ENCODE results near the gene CDH26. TPM values are rescaled to one million over a fixed set of nuclear protein-coding genes. Genes with fewer than 3 reads are reported as not detected.

CDH26 gene
- total RNA-seq, 1 experiment from 2014 or later = 1.0 TPM

GRCh38 chr20:59939052-59939878 lies 19.0 kb upstream of the CDH26 start (continued):
- TF ChIP-seq CBFB (CRISPR knock-in tag; IDR thresholded peaks at IDR 0.05; ENCODE audit: low read depth) (no peak), NFYB (CRISPR knock-in tag; conservative IDR thresholded peaks at IDR 0.05; ENCODE audit: low read depth) (peak; percentile 52; the same call in 1 of the 2 replicates), IRF1 (CRISPR knock-in tag; IDR thresholded peaks at IDR 0.05) (peak; percentile 84), PREB (CRISPR knock-in tag; IDR thresholded peaks at IDR 0.05; ENCODE audit: borderline replicate concordance) (no peak), MXD4 (CRISPR knock-in tag; IDR thresholded peaks at IDR 0.05; ENCODE audit: borderline replicate concordance) (no peak), ETV6 (CRISPR knock-in tag; IDR thresholded peaks at IDR 0.05) (peak; percentile 89), RORB (CRISPR knock-in tag; IDR thresholded peaks at IDR 0.05) (no peak), USF1 (CRISPR knock-in tag; IDR thresholded peaks at IDR 0.05) (peak; percentile 38; the same call in 1 of the 2 replicates), AFF4 (CRISPR knock-in tag; IDR thresholded peaks at IDR 0.05; ENCODE audit: borderline replicate concordance) (no peak), FOXP1 (CRISPR knock-in tag; IDR thresholded peaks at IDR 0.05; ENCODE audit: borderline replicate concordance) (peak; percentile 99), ZNF138 (CRISPR knock-in tag; conservative IDR thresholded peaks at IDR 0.05) (no peak), SOX15 (CRISPR knock-in tag; IDR thresholded peaks at IDR 0.05) (no peak), ELF4 (CRISPR knock-in tag; IDR thresholded peaks at IDR 0.05; ENCODE audit: low read depth) (peak; percentile 82), OVOL2 (CRISPR knock-in tag; IDR thresholded peaks at IDR 0.05; ENCODE audit: borderline replicate concordance) (no peak), HMGA2 (CRISPR knock-in tag; IDR thresholded peaks at IDR 0.05) (no peak), ZNF263 (CRISPR knock-in tag; IDR thresholded peaks at IDR 0.05; ENCODE audit: low read depth) (0 out of 2 replicates have a peak, but pooled peaks have one; percentile 45), ZNF121 (CRISPR knock-in tag; IDR thresholded peaks at IDR 0.05) (0 out of 2 replicates have a peak, but pooled peaks have one; percentile 31), ZNF232 (CRISPR knock-in tag; IDR thresholded peaks at IDR 0.05) (peak; percentile 89; the same call in 1 of the 2 replicates), ZBTB43 (CRISPR knock-in tag; IDR thresholded peaks at IDR 0.05) (peak; percentile 92), TEAD1 (CRISPR knock-in tag; IDR thresholded peaks at IDR 0.05) (peak; percentile 71; the same call in 1 of the 2 replicates), ZNF671 (CRISPR knock-in tag; IDR thresholded peaks at IDR 0.05) (no peak), TCF7 (CRISPR knock-in tag; IDR thresholded peaks at IDR 0.05; ENCODE audit: low read depth) (peak; percentile 94), NFE2L1 (CRISPR knock-in tag; IDR thresholded peaks at IDR 0.05) (peak; percentile 90; the same call in 1 of the 2 replicates), MLX (CRISPR knock-in tag; IDR thresholded peaks at IDR 0.05) (no peak), STAT6 (CRISPR knock-in tag; conservative IDR thresholded peaks at IDR 0.05; ENCODE audit: low read depth) (no peak), CREM (CRISPR knock-in tag; IDR thresholded peaks at IDR 0.05) (peak; percentile 49; the same call in 1 of the 2 replicates), KAT7 (CRISPR knock-in tag; IDR thresholded peaks at IDR 0.05; ENCODE audit: borderline replicate concordance) (0 out of 2 replicates have a peak, but pooled peaks have one; percentile 74), ATF3 (CRISPR knock-in tag; conservative IDR thresholded peaks at IDR 0.05) (no peak)

Data from WTC11 (cell line).